ENCODE results near the gene CYP2S1. TPM values are rescaled to one million over a fixed set of nuclear protein-coding genes. Genes with fewer than 3 reads are reported as not detected.
"Not testable (repeated sequence)": the region's sequence is repeated elsewhere in the genome, so short reads cannot be mapped to it uniquely, and the experiment has no call there.

The CYP2S1 gene, protein sequence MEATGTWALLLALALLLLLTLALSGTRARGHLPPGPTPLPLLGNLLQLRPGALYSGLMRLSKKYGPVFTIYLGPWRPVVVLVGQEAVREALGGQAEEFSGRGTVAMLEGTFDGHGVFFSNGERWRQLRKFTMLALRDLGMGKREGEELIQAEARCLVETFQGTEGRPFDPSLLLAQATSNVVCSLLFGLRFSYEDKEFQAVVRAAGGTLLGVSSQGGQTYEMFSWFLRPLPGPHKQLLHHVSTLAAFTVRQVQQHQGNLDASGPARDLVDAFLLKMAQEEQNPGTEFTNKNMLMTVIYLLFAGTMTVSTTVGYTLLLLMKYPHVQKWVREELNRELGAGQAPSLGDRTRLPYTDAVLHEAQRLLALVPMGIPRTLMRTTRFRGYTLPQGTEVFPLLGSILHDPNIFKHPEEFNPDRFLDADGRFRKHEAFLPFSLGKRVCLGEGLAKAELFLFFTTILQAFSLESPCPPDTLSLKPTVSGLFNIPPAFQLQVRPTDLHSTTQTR
- polyA plus RNA-seq (ENCODE audit: insufficient read length), result 0.29 TPM

DNA sequence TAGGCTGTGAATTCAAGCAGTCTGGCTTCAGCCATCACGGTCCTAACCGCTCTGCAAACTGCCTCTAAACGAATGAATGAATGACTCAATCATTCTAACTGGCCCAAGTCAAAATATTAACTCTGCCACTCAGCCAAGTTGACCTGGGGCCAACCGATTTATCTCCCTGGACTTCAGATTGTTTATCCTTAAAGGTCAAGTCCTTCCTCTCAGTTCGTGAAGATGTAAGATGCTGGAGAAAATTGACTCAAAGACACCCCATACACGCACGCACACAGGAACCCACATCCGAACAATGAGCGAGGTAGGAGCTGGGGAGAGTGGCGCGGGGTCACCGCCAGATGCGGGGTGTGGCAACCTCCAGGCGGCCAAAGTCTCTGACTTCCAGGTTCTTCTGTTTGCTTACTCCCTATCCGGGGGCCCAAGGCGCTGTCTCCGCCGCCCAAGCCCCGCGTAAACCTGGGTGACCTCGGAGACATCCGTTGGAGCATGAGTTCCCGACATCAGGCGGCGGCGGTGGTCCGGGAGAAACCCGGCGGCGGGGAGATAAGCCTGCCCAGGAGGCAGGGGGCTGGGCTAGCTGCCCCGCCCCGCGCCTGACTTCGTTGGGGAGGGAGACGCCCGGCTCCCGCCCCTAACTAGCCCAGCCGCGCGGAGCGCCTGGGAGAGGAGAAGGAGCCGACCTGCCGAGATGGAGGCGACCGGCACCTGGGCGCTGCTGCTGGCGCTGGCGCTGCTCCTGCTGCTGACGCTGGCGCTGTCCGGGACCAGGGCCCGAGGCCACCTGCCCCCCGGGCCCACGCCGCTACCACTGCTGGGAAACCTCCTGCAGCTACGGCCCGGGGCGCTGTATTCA lies at the start of gene CYP2S1:
Gene CYP2S1 (plus strand): TSS at position 646 of the 856 bp plus-strand sequence. CDS start 46 bp downstream, at position 692.
- DNase-seq (ENCODE audit: low read depth), result no peak

DNA sequence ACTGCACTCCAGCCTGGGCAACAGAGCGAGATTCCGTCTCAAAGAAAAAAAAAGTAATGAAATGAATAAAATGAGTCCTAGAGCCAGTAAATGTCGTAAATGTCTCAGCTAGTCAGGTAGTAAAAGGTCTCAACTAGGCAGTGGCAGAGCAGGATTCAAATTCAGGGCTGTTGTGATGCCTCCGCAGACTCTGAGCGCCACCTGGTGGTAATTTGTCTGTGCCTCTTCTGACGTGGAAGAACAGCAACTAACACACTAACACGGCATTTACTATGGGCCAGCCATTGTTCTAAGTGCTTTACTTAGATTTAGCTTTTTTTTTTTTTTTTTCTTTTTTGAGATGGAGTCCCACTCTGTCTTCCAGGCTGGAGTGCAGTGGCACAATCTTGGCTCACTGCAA lies 48.6 kb upstream of the CYP2S1 start:
- no peak for DNase-seq (ENCODE audit: low read depth)

DNA sequence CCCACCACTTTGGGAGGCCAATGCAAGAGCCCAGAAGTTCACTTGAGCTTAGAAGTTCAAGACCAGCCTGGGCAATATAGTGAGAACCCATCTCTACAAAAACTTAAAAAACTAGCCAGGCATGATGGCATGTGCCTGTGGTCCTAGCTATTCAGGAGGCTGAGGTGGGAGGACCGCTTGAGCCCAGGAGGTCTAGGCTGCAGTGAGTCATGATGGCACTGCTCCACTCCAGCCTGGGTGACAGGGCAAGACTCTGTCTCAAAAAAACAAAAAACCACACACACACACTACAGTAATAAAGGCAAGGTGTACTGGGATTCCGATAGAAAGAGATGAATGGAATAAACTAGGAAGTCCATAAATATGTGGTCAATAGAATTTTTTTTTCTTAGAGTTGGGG lies 43.2 kb upstream of the CYP2S1 start:
- no peak for DNase-seq (ENCODE audit: low read depth)

DNA sequence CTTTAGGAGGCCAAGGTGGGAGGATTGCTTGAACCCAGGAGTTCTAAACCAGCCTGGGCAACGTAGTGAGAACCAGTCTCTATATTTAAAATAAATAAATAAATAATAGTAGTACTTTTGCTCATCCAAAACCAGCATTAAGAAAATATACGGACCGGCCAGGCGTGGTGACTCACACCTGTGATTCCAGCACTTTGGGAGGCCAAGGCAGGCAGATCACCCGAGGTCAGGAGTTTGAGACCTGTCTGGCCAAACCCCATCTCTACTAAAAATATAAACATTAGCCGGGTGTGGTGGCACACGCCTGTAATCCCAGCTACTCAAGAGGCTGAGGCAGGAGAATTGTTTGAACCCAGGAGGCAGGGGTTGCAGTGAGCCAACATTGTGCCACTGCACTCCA lies 42.0 kb upstream of the CYP2S1 start:
- DNase-seq (ENCODE audit: low read depth), result not testable (repeated sequence)

DNA sequence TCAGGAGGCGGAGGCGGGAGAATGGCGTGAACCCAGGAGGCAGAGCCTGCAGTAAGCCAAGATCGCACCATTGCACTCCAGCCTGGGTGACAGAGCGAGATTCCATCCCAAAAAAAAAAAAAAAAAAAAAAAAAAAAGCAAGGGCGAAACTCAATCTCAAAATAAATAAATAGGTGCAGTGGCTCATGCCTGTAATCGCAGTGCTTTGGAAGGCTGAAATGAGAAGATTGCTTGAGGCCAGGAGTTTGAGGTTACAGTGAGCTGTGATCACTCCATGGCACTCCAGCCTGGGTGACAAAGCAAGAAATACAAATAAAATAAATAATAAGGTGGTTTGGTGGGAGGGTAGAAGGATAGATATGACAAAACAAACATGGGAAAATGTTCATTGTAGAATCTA lies 39.0 kb upstream of the CYP2S1 start:
- no peak for DNase-seq (ENCODE audit: low read depth)

DNA sequence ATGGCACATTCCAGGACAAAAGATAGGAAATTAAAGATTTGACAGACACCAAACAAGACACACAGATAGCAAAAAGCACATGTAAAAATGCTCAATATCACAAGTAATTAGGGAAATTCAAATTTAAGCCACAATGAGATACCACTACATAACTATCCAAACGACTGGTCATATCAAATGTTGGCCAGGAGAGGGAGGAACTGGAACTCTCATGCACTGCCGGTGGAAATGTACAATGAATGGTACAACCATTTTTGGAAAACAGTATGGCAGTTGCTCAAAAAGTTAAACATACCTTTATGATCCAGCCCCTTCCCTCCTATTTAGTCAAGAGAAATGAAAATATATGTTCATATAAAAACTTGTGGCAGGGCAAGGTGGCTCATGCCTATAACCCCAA lies 36.8 kb upstream of the CYP2S1 start:
- DNase-seq (ENCODE audit: low read depth), result no peak

DNA sequence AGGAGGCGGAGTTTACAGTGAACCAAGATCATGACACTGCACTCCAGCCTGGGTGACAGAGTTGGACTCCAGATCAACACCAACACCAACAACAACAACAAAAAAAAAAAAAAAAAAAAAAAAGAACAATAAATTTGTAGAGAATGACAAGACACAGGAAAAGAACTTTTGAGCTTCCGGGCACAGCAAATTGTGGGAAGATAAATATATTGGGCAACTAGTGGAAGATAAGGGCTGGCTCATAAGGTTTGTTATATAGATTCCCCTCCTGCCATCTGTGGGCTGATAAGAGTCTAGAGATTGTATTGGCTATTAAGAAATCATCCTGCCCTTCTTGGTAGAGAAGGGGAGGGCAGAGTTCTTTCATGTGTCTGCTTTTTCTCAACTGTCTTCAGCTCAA lies 33.1 kb upstream of the CYP2S1 start:
- DNase-seq (ENCODE audit: low read depth), result no peak

DNA sequence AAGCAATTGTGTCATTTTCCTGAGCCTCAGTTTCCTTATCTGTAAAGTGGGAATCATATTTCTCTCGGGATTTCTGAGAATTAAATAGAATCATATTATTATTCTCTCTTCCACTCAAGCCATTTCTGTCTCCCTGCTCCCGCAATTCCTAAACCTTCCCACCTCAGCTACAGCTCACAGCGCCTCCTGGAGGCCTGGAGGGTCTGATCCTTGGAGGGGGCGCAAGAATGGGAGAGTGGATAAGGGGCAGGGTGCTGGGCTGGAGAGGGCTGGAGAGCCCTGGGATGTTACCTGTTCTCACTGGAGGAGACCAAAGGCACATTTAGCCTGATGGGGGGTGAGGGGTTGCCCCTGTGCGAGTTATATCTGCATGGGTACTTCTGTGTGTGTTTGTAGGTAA lies 31.1 kb upstream of the CYP2S1 start:
- DNase-seq (ENCODE audit: low read depth), result no peak

DNA sequence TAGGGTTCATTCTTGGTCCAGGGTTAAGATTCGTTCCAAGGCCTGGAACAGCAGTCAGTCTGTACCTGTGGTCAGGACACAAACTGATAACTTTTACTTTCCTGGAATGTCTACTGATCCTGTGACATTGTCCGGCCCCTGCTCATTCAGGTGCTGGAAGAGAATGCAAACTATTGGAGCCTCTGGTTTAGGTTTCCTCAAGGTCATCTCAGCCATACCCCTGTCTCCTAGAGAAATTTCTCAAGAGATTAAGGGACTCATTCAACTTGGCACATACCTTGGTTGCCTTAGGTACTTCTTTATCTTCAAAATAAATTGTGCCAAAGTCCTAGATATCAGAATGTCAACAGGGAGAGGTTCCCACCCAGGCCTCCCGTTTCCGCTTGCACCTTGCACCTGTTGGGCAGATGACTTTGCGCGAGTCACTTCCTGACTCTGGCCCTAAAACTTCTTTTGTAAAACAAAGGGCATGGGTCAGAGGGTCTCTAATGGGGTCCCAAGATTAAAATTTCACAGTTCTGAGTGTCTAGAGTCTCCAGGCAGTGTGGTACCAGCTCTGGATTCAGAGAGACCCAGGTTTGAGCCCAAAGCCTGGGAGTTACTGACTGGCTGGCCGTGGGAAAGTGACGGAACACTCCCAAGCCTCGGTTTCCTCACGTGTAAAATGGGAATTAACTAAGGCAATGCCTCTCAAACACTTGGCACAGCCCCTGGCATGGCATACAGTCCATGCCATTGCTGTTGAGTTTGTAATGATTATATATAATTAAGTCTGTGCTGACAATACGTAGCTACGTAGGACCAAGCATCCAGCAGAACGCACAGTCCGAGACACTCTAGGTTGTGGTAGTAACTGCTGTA lies 25.8 kb upstream of the CYP2S1 start:
- no peak for DNase-seq (ENCODE audit: low read depth)

DNA sequence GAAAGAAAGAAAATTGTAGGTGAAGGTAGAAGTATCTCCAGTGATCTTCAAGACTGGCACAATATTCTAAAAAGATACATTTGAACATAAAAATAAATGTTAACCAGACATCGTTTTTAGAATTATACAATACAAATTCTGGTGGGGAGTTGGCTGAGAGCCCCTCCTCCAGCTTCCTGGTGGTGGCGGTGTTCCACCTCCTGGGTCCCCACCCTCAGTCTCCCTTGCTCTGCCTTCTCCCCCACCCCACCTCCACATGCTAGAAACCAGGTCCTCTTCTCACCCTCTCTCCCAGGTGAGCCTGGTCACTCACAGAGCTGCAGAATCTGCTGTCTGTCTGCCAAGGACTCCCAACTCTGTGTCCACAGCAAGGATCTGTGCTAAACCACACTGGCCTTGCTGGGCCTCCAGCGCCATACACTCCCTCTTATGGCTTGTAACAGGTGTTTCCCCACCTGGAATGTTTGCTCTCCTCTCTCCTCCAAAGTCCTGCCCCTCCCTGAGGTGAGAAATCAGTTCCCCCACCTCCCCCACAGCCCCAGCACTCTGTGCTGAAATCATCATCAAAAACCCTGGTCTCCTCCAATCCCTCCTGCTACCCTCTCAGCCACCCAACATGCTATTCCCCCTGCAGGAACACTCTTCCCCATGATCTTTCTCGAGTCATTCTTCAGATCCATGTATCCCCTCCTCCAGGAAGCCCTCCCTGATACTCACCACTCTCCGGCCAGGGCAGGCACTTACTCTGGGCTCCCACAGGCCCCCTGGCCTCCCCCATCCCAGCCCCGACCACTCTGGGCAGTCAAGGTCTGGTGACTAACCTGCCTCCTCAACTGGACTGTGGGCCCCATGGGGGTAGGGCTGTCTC lies 20.5 kb upstream of the CYP2S1 start:
- DNase-seq (ENCODE audit: low read depth), result no peak

DNA sequence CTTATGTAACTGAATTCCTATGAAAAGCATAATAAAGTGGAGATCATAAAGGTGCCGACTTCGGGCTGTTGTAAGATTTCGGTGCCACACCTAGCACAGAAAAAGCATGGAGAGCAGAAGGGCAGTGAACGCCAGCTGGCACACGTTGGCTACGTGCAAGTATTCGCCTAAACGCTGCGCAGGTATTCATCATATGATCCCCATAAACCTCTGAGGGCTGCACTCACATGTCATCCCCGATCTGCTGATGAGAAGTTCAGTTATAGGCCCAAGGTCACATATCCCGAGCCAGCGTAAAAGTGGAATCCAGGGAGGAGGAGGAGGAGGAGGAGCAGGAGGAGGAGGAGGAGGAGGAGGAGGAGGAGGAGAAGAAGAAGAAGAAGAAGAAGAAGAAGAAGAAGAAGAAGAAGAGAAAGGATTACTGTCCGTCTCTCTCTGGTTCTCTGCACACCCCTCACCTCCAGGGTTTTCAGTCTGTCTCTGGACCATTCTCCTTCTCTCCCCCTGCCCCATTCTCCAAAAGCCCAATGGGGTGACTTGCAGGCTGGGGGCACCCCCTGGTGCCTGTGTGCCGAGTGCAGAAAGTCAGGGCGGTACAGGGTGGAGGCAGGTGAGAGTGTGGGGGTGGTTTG lies 18.6 kb upstream of the CYP2S1 start:
- DNase-seq (ENCODE audit: low read depth), result no peak

DNA sequence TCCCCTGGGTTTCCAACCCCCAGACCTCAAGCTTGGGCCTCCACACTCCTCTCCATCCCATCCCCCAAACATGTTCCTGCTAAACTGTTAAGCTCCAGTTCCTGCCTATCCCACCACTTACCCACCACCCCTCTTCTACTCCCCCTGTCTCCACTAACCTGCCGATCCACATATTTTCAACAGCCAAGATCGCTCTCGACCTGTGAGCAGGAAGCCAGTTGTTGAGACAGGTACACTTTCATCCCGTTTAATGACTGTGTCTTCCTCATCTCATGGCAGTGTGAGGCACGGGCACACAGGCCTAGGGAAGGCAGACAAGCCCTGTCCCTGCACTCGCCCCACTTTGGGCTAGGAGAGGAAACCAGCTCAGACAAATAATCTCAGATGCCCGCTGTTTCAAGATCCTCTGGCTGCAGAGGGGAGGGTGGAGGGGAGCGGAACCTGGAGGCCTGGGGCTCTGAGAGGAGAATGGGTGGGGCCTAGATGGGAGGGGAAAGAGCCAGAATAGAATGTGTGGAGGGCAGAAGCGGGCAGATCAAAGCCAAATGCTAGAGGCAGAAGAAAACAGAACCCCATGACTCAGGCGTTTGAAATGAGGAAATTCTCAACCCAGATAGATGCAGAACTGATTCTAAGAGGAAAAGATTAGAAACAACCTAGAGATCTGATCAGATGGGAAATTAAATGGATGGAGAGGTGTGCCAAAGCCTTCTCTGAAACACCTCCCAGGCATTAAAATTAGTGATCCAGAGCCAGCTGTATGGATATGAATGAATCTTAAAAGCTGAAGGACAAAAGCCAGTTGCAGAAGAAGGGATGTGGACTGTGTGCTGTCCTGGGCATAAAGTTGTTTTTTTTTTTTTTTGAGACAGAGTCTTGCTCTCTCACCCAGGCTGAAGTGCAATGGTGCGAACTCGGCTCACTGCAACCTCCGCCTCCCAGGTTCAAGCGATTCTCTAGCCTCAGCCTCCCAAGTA lies 16.9 kb upstream of the CYP2S1 start:
- DNase-seq (ENCODE audit: low read depth), result no peak

DNA sequence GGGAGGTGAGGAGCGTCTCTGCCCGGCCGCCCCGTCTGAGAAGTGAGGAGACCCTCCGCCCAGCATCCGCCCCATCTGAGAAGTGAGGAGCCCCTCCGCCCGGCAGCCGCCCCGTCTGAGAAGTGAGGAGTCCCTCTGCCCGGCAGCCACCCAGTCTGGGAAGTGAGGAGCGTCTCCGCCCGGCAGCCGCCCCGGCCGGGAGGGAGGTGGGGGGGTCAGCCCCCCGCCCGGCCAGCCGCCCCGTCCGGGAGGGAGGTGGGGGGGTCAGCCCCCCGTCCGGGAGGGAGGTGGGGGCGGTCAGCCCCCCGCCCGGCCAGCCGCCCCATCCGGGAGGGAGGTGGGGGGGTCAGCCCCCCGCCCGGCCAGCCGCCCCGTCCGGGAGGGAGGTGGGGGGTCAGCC lies 12.8 kb upstream of the CYP2S1 start:
- not testable (repeated sequence) for DNase-seq (ENCODE audit: low read depth)

DNA sequence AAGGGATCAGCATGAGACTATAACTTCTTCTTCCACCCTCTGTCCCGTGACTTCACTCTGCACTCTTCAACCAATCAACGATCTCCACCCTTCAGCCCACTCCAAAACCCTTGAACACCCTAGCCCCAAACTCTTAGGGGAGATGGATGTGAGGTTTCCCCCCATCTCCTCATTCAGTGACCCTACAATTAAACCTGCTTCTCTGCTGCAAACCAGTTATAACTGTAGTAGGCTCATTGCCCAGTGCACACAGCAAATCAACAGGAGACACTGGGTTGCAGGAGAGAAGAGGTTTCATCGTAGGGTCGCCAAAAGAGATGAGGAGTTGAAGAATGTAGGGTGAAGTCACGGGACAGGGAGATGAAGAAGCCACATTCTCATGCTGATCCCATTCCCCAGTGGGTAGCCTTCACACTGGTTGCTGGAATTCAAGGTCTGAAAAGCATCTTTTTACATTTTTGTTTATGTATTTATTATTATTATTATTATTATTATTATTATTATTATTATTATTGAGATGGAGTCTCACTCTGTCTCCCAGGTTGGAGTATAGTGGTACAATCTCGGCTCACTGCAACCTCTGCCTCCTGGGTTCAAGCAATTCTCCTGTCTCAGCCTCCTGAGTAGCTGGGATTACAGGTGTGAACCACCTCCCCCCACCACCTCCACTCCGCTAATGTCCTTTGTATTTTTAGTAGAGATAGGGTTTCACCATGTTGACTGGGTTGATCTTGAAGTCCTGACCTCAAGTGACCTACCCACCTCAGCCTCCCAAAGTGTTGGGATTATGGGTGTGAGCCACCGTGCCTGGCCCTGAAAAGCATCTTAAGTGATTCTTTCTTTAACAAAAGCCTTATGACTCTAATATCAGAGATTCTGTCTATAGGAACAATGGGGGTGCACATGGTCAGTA lies 5.8 kb upstream of the CYP2S1 start:
- no peak for DNase-seq (ENCODE audit: low read depth)

DNA sequence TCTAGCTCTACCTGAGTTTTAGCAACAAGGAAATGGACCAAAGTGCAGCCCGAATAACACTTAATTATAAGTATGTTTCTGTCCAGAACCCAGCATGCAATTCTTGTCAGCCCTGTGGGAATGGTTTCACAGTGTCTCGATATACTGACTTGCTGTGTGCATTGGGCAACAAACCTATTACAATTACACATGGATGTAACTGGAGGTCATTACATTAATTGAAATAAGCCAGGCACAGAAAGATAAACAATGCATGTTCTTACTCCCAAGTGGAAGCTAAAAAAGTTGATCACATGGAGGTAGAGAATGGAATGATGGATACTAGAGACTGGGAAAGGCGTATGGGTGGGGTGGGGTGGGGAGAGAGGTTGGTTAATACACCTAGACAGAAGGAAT lies 5.1 kb upstream of the CYP2S1 start:
- no peak for DNase-seq (ENCODE audit: low read depth)

DNA sequence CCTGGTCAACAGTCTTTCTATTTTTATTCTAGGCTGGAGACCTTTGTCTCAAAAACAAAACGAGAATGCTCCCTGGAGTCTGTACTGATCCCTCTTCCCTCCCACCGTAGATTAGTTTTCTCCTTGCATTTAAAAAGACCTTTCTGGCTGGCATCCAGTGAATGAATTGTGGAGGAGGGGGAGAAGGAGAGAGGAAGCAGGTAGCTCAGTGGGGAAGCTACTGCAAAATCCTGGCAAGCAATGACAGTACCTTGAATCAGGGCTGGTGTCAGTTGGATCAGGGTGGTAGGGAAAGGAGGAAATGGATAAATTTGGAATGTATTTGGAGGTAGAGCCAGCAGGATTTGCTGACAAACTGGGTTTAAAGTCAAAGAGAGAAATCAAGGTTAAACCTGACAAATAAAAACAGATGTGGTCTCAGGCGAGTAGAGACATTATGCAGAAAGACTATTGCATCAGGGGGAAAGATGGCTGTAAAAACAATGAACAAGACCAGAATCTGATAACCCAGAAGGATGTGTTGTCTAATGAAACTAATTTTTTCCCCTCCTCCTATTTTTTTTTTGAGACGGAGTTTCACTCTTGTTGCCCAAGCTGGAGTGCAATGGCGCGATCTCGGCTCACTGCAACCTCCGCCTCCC lies 3.5 kb upstream of the CYP2S1 start:
- DNase-seq (ENCODE audit: low read depth), result no peak

DNA sequence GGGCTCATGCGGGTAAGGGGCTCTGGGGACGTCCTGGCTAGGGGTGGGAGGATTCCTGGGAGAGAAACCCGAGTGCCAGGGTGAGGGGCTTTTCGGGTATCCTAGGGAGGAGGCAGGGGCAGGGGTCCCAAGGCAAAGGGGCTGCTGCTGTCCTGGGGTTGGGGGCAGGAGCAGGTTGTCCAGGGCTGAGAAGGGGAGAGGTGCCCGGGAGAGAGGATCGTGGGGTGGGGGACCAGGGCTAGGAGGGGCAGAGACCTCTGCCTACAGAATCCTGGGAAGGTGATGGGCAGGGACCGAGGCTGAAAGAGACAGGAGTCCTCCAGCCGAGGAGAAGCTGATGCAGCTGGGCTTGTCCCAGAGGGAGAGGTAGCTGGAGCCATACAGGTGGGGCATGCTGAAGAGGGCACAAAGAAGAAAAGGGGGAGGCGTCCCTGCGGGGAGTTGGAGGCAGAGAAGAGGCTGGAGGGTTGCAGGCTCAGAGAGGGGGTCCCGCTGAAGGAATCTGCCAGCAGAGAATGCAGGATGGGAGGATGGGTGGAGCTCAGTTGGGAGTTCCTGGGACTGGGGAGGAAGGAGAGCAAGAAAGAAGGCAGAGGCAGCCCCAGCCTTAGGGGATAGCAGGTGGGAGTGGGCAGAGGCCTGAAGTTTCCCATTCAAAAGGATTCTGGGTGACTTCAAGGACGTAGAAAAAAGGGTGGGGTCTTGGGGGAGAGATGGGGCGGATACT lies 574 bp downstream of the CYP2S1 start:
- DNase-seq (ENCODE audit: low read depth), result no peak
